Endothelial cell of umbilical vein (primary cell): ENCODE data around the gene ARHGEF11.
A peak's percentile ranks its signal among the peaks of the same experiment; 100 is the strongest.

Experiments
- CTCF ChIP-seq, 2 donors: IDR thresholded peaks; 1 replicate in 1 of 2; 2 replicates in 1 of 2; pipeline ENCODE4 v1.5.1; 2011; ENCODE audit warnings: low read length in 2 of 2, mild to moderate bottlenecking in 2 of 2, moderate library complexity in 2 of 2, control low read depth in 1 of 2, inconsistent platforms in 1 of 2, low read depth in 1 of 2; ENCODE audit not compliant: insufficient read depth in 1 of 2; ENCODE audit errors: extremely low read depth in 1 of 2
- EZH2 ChIP-seq: IDR thresholded peaks from 2 replicates; pipeline ENCODE4 v1.6.1; 2012; ENCODE audit warnings: borderline replicate concordance, low read depth, mild to moderate bottlenecking, moderate library complexity, low read length, inconsistent platforms; ENCODE audit not compliant: severe bottlenecking
- FOS ChIP-seq: IDR thresholded peaks from 2 replicates; pipeline ENCODE4 v1.6.1; 2011; ENCODE audit warnings: mild to moderate bottlenecking, low read length, moderate library complexity, borderline replicate concordance; ENCODE audit not compliant: insufficient read depth
- GATA2 ChIP-seq: IDR thresholded peaks from 2 replicates; pipeline ENCODE4 v1.7.0; 2011; ENCODE audit warnings: low read depth, mild to moderate bottlenecking, moderate library complexity, mixed read lengths, low read length; ENCODE audit not compliant: insufficient read length, insufficient read depth
- JUN ChIP-seq: IDR thresholded peaks from 2 replicates; pipeline ENCODE4 v1.6.1; 2011; ENCODE audit warnings: borderline replicate concordance, low read depth; ENCODE audit not compliant: insufficient read length, insufficient read depth
- MAX ChIP-seq: IDR thresholded peaks from 2 replicates; pipeline ENCODE4 v1.6.1; 2011; ENCODE audit not compliant: insufficient read depth, insufficient read length
- POLR2A ChIP-seq: IDR thresholded peaks from 2 replicates; pipeline ENCODE4 v1.6.1; 2012; ENCODE audit warnings: low read depth, mild to moderate bottlenecking, control low read depth, low read length
- POLR2AphosphoS5 ChIP-seq: IDR thresholded peaks from 2 replicates; pipeline ENCODE4 v1.6.1; 2012; ENCODE audit warnings: low read depth, mild to moderate bottlenecking, control low read depth, low read length, moderate library complexity; ENCODE audit not compliant: insufficient read depth

- TF ChIP-seq CTCF (IDR thresholded peaks at IDR 0.05; ENCODE audit: extremely low read depth in 1 of 2, insufficient read depth in 1 of 2, low read depth in 1 of 2, low read length in 2 of 2) (peak; percentile 97 to 98), MAX (peak; percentile 61), EZH2 (peak; percentile 73), POLR2AphosphoS5 (peak; percentile 59), POLR2A (peak; percentile 71), JUN (no peak), GATA2 (peak; percentile 32), FOS (no peak)
Observed at GRCh38 chr1:156920233-156921052, 125.1 kb downstream of the ARHGEF11 start, which contains the start of gene LRRC71.
